NCI-H460 (cell line): ENCODE measurements around the gene PLBD2. TPM values are rescaled to one million over a fixed set of nuclear protein-coding genes. Genes with fewer than 3 reads are reported as not detected.
"Not testable (repeated sequence)": the region's sequence is repeated elsewhere in the genome, so short reads cannot be mapped to it uniquely, and the experiment has no call there.

Experiments used
- DNase-seq: peaks from one replicate; pipeline ENCODE4 v3.0.0-alpha.2; 2016; ENCODE audit warnings: low read depth; ENCODE audit errors: extremely low read depth
- total RNA-seq: library from RNA; depleted of rRNA; stranded (reverse); fragments of >200 nt; shearing (Covaris generic); gene quantifications from 2 replicates; pipeline ENCODE4 v1.2.3, GENCODE V29; 2014

PLBD2 gene
- total RNA-seq, 1 experiment from 2014 or later = 13.0 TPM

- no peak for DNase-seq
These were observed 24.3 kb upstream of the PLBD2 start for GRCh38 chr12:113333877-113334785.

- peak; percentile 72 for DNase-seq
These were observed 23.4 kb upstream of the PLBD2 start, which contains the start of gene SLC8B1 for GRCh38 chr12:113334786-113335539. Gene SLC8B1 (minus strand): TSS chr12:113335109. CDS start chr12:113332878, 2,231 bp downstream.

- DNase-seq = no peak
These were observed 18.8 kb upstream of the PLBD2 start for GRCh38 chr12:113339540-113339939.

DNA sequence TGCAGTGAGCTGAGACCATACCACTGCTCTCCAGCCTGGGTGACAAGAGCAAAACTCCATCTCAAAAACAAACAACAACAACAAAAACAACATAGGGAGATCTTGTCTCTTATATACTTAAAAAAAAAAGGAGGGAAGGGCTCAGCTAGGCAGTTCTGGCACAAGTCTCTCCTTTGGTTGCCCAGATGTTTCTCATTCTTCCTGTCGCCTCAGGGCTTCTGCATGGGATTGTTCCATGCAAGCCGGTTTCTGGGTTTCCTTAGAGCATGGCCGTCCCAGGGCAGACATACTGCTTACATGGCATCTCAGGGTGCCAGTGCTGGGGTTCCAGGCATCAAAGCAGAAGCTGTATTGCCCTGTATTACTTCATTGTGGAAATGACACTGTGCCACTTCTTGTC, 18.3 kb upstream of the PLBD2 start:
- no peak for DNase-seq

- DNase-seq = no peak
These were observed 16.9 kb upstream of the PLBD2 start for GRCh38 chr12:113341535-113341934.

GRCh38 chr12:113345318-113345717, 13.1 kb upstream of the PLBD2 start:
- DNase-seq = no peak

DNA sequence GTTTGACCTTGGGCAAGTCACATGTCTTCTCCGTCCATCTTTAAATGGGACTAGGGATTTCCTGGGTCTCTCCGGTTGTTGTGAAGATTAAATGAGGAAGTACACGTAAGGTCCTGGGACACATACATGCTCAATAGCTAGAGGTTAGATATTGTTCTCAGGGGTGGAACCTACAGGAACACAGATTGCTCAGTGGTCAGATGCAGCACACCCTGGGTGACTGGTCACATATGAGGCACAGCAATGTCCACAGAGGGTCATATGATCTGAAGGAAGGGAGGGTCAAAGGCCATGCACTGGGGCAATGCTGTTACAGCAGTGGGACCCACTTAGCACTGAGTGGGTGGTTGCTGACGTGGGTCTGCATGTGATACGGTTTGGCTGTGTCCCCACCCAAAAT, 12.0 kb upstream of the PLBD2 start:
- no peak for DNase-seq

DNA sequence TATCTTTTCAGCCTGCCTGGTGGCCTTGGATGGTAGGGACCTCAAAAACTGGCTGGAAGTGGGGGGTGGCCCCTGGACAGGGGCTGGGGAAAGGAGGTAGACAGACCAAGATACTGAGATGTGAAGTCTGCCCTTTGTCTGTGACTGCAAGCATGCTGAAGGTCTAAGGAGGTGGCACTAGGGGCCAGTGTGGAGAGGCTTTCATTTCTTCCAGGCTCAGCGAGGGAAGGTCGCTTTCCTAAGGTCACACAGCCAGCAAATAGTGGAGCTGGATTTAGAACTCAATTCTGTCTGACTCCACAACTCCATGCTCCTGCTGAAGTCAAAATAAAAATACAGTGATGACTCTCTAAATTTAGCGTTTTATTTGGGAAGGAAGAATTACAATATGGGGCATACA, 11.3 kb upstream of the PLBD2 start:
- DNase-seq = no peak

DNA sequence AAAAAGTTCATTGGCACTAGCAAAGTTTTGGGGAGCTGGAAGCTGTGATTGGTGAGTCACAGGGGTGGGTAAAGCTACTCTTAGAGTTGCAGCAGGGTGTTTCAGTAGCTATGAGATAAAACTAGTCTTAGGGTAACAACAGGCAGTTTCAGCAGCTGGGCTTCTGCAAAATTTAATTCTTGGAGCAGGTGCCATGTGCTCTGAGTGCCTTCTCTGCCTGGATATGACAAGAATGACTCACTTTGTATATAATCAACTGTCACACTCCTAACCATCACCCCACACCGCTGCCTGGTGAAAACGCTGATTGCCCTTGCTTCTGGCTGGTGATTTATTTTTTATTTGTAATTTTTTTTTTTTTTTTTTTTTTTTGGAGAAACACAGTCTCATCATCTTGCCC, 10.5 kb upstream of the PLBD2 start:
- DNase-seq = no peak

DNA sequence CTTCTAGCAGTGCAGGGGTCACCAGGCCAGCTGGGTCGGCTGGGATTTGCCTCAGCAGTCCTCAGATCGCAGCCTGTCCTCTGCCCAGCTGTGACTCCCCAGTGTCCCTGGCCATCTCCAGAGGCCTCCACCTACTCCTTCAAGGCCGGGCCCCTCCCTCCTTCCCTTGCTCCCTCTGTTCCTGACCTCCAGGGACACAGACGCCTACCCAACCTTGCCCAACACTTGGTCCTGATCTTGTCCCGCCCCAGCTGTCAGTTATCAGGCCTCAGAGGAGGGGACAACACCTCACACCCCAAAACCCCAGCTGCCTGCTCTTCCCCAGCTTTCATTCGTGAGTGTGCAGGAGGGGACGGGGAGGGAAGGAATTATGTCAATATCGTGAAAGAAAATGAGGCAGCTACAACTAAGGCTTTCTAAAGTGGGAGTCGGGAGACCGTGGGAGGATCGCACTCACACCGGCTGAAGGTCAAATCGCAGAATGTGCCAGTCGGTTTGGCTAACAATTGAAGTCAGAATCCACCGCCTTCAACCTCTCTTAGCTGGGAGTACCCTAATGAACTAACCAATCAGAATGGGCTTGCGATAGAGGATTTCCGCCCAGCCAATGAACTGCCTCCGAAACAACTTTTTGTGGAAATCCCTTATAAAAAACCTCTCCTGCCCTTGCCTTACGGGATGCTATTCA, 9.4 kb upstream of the PLBD2 start:
- DNase-seq = no peak

DNA sequence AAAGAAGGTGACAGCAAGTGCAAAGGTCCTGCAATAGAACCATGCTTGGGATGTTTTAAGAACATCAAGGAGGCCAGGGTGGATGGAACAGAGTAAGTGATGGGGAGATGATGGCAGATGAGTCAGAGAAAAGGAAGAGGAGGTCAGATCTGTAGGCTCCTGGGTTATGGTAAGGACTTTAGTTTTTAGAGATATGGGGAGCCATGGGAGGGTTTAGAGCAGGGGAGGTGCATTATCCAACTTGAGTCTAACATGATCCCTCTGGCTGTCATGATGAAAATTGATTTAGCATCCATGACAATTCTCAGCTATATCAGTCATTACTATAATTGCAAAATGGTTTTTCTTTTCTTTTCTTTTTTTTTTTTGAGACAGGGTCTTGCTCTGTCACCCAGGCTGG, 7.3 kb upstream of the PLBD2 start:
- DNase-seq = no peak

- DNase-seq = not testable (repeated sequence)
These were observed 4.2 kb upstream of the PLBD2 start for GRCh38 chr12:113354192-113354591.

DNA sequence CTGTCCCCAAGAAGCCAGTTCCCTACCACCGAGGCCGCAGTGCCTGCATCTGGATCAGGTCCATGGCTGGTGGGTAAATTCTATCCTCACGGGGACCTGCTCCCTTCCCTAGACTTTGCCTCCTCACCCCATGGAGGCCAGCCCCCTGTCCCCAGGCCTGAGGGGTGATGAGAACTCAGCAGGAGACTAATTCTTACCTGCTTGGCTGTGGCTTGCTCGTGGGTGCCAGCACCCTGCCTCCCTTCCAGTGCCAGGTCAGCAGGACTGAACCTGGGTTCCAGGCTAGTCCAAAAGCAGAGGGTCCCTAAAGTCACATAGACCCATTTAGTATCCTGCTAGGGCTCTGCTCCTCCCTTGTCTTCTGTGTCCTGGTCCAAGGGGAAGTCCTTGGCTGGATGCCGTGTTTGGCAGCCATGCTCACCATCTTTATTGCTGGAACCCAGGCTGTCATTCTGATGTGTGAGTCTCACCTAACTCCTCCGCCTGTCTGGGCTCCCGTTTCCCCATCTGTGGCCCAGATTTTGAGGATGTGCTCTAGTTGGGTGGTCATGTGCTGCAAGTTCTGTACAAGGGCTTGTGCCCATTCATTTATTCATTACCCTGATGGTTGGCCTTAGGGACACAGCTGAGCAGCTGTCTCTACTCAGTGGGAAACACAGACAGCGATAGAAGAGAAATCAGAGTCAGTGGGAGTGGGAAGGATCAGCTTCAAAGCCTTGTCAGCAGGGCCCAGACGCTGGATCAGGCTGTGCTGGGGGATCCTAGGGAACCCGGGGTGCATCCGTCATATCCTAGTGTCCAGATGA, 949 bp downstream of the PLBD2 start:
- DNase-seq = no peak

DNA sequence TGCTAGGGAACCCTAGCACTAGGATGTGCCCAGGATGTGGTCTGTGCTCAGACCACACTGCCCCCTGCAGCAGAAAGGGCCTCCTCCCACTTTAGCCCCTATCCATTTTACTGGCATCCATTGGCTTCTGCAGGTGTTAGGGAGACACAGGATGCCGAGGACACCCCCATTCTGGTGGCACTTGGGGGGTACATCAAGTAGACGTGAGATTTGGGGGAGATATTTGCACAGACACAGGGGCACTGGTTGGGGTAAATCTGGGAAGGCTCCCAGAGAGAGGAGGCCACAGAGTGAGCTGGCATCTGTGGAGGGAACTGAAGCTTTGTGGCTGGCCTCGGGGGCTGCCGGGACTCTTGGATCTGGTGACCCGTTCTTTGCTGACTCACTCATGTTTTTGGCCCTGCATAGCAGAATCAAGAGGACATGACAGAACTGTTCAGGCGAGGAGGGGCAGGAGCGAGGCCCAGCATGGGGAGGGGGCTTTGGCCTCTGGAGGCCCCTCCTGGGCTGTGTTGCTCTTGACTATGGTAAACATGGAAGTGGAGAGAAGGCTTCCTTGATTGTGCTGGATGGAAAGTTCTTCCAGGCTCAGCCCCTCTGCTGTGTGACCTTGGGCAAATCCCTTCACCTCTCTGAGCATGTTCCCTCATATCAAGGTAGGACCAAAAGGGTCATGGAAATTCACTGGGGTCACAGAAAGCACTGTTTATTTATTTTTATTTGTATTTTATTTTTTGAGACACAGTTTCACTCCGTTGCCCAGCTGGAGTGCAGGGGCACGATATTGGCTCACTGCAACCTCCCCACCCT, 1.8 kb downstream of the PLBD2 start:
- DNase-seq = no peak

GRCh38 chr12:113361574-113362370, 3.4 kb downstream of the PLBD2 start:
- no peak for DNase-seq

DNA sequence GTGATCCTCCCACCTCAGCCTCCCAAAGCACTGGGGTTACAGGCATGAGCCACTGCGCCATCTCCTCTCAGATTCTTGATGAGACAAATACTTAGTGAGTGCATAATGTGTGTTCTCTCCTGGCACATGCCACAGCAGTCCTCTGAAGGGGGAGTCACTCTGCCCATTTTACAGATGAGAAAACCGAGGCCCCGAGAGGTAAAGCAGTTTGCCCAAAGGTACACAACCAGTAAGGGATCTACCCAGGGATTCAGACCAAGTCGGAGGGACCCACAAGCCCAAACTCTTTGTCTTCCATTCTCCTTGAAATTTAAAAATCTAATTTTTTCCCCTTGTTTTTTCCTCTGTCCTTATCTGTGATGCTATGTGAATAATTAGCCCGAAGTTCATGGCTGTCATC, 6.3 kb downstream of the PLBD2 start:
- no peak for DNase-seq

GRCh38 chr12:113365639-113366395, 7.4 kb downstream of the PLBD2 start:
- DNase-seq = no peak

DNA sequence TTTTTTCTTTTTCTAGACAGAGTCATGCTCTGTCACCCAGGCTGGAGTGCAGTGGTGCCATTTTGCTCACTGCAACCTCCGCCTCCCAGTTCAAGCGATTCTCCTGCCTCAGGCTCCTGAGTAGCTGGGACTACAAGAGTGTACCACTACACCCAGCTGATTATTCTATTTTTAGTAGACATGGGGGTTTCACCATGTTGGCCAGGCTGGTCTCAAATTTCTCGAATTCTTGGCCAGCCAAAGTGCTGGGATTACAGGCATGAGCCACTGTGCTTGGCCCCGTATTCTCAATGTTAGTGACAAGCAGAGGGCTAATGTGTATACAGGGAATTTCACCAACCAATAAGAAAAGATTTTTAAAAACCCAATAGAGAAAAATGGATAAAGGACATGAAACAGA, 8.4 kb downstream of the PLBD2 start:
- no peak for DNase-seq
